Subcutaneous abdominal adipose tissue (tissue), 5 donors: ENCODE results near the gene TANGO2.

Experiments used
- H3K27ac ChIP-seq: one replicate; pipeline ENCODE4 v1.7.0; 2013; ENCODE audit warnings: low read depth, mild to moderate bottlenecking, inconsistent platforms, low read length, moderate library complexity
- H3K27me3 ChIP-seq, 5 donors: one replicate each; pipeline ENCODE4 v1.7.0; 2013; ENCODE audit warnings: low read length in 5 of 5, inconsistent platforms in 1 of 5; ENCODE audit not compliant: control insufficient read depth in 5 of 5, insufficient read depth in 4 of 5
- H3K36me3 ChIP-seq, 5 donors: one replicate each; pipeline ENCODE4 v1.7.0; 2013; ENCODE audit warnings: low read length in 5 of 5; ENCODE audit not compliant: control insufficient read depth in 5 of 5, insufficient read depth in 5 of 5
- H3K4me1 ChIP-seq, 5 donors: one replicate each; pipeline ENCODE4 v1.7.0; 2013; ENCODE audit warnings: low read length in 5 of 5, mild to moderate bottlenecking in 3 of 5, moderate library complexity in 1 of 5; ENCODE audit not compliant: control insufficient read depth in 5 of 5, insufficient read depth in 5 of 5
- H3K4me3 ChIP-seq, 5 donors: one replicate each; pipeline ENCODE4 v1.7.0; 2013; ENCODE audit warnings: low read length in 5 of 5, low read depth in 1 of 5
- H3K9ac ChIP-seq, 5 donors: one replicate each; pipeline ENCODE4 v1.7.0; 2013; ENCODE audit warnings: low read length in 5 of 5, mild to moderate bottlenecking in 4 of 5, moderate library complexity in 3 of 5
- H3K9me3 ChIP-seq, 5 donors: one replicate each; pipeline ENCODE4 v1.7.0; 2013; ENCODE audit warnings: low read length in 5 of 5; ENCODE audit not compliant: control insufficient read depth in 5 of 5
- donor health status: healthy.
- donor health status: healthy.
- donor health status: healthy.
- donor health status: healthy.
- donor health status: healthy.

TANGO2 gene

DNA sequence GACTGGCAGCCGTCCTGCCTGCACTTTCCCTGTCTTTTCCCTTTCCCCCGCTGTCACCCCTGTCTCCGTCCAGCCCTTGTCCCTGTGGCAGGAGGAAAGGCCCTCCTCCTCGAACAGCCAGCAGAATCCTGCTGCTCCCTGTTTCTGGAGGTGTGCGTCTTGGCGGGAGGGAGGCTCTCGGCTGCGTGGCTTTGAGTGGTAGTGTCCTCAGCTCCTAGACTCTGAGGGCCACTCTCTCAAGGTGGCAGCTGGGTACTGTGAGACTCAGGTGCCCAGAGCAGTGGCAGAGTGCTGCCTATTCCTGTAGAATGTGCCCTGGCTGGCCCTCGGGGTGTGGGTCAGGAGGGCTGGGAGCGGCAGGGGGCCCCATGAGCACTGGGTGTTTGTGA is 85.9 kb downstream of the TANGO2 start:
- peaks cover 2 to 90% (median 85%) of the 10 kb centered on the region in 5 donors for H3K36me3 ChIP-seq
- H3K9ac ChIP-seq, result no peak overlapping the region

DNA sequence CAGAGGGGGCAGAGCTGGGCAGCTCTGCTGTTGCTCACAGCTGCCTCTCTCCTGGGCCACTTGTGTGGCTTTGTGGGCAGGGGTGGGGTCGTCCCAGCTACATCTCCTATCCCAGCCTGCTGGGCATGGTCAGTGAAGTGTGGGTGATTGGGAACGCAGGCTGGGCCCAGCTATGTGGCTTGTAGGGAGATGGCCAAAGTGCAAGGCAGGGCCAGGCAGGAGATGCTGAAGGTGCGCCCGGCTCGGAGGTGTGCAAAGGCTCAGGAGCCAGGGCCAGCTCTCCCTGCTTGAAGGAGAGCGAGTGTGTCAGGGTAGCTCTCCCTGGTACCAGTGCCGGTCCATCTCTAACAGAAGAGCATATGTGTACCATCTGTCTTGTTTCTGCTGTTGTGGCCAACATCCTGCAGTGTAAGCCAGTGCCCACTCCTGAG is 86.6 kb downstream of the TANGO2 start:
- Histone ChIP-seq H3K27me3 (no peaks in the 10 kb centered on the region), H3K4me1 (peaks cover 0 to 4% (median 0%) of the 10 kb centered on the region in 5 donors), H3K9ac (no peak overlapping the region), H3K27ac (no peak overlapping the region), H3K36me3 (peaks cover 2 to 90% (median 86%) of the 10 kb centered on the region in 5 donors), H3K9me3 (no peaks in the 10 kb centered on the region), H3K4me3 (no peak overlapping the region)

More for the DNA sequence above, 85.9 kb downstream of the TANGO2 start:
- Histone ChIP-seq H3K27me3 (no peaks in the 10 kb centered on the region), H3K9me3 (no peaks in the 10 kb centered on the region), H3K4me1 (no peaks in the 10 kb centered on the region), H3K4me3 (no peak overlapping the region), H3K27ac (no peak overlapping the region)

DNA sequence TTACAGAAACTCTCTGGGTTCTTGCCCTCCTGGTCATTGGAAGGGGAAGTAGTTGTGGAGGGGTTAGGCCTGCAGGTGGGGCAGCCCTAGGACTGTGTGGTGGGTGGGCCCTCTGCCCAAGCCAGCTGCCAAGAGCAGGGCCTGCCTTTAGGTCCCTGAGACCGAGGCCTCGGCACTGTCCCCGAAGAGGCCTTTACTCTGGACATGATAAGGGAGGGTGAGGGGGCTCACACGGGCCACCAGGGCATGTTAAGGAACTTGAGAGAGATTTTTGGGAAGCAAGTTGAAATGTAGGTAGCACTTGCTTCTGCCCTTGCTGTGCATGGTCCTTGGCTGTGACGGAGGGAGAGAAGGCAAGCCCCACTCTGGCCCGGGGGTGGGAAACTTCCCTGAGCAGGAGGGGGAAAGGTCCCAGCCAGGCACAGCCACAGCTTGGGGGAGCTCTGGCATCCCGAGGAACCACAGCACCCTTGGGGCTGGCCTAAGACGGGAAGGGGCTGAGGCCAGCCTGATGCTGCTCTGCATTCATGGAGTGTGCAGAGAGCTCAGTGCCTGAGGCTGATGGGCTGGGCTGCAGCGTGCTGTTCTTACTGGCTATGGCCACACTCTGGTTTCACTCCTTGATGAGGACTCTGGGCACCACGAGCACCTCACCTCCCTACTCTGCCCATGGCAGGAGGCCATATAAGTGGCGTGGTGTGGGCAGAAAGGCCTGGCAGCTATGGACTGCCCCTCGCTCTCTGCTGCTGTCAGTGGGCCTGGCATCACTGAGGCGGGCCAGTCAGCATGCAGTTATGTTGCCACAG is 87.2 kb downstream of the TANGO2 start:
- peaks cover 2 to 95% (median 91%) of the 10 kb centered on the region in 5 donors for H3K36me3 ChIP-seq

DNA sequence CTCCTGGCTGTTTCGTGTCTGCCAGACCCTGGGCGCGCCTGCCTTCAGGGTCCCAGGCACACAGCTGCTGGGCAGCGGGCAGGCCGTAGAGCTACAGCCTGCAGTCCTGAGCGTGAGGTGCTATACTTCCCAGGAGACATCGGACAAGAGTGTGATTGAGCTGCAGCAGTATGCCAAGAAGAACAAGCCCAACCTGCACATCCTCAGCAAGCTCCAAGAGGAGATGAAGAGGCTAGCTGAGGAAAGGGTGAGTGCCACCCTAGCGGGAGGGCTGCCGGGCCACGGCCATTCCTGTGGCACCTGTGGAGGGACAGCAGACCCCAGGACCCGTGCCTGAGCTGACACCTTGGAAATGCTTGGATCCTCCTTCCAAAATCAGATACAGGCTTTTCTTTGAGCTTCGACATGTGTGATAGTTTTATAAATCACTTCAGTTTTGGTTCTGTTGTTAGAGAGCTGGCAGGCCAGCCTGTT is 87.9 kb downstream of the TANGO2 start:
- no peak overlapping the region for H3K27ac ChIP-seq
- no peaks in the 10 kb centered on the region for H3K27me3 ChIP-seq
- H3K4me3 ChIP-seq, result no peak overlapping the region
- H3K9ac ChIP-seq, result no peak overlapping the region
- peaks cover 0 to 4% (median 0%) of the 10 kb centered on the region in 5 donors for H3K4me1 ChIP-seq
- H3K9me3 ChIP-seq, result no peaks in the 10 kb centered on the region
- H3K36me3 ChIP-seq, result peaks cover 0 to 96% (median 92%) of the 10 kb centered on the region in 5 donors

More for the DNA sequence above, 87.2 kb downstream of the TANGO2 start:
- H3K27me3 ChIP-seq, result no peaks in the 10 kb centered on the region
- no peak overlapping the region for H3K9ac ChIP-seq
- H3K27ac ChIP-seq, result no peak overlapping the region
- H3K9me3 ChIP-seq, result no peaks in the 10 kb centered on the region
- H3K4me1 ChIP-seq, result peaks cover 0 to 4% (median 0%) of the 10 kb centered on the region in 5 donors
- no peak overlapping the region for H3K4me3 ChIP-seq

DNA sequence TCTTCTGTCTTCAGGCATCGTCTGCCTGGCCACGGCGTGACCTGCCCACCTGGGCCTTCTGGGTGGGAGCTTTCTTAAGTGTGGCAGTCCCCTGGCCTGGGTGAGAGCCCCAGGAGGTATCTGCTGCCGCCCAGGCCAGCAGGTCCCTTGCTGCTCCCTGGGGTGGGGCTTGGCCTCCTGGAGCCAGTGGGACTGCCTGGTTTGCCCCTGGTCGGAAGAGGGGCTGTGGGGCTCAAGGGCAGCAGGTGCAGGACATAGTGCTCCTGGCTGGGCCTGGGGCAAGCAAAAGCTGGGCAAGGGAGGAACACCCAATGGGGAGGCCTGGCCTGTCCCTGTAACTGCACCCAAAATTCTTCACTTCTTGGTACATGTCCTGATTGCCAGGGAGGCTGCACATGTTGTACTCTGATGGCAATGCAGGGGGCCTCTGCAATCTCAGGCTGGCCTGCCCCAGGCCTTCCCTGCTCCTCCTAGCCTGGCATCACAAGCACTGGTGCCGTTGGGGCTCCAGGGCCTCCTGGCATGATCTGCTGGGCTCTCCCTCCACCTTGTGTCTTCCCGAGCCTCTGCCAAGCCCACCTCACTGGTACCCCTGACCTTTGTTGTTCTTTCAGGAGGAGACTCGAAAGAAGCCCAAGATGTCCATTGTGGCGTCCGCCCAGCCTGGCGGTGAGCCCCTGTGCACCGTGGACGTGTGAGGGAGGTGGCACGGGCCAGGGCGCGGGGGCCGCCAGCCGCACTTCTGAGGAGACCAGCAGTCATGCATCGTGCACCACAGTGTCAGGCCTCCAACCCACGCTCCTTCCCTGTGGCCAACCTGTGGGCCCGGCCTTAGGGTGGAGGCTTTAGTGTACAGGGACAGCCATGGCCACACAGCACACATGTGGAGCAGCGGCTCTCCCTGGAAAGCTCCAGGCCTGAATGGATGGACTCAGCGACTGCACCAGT is 88.8 kb downstream of the TANGO2 start:
- peaks cover 0 to 99% (median 96%) of the 10 kb centered on the region in 5 donors for H3K36me3 ChIP-seq
- H3K27ac ChIP-seq, result no peak overlapping the region
- H3K27me3 ChIP-seq, result no peaks in the 10 kb centered on the region

DNA sequence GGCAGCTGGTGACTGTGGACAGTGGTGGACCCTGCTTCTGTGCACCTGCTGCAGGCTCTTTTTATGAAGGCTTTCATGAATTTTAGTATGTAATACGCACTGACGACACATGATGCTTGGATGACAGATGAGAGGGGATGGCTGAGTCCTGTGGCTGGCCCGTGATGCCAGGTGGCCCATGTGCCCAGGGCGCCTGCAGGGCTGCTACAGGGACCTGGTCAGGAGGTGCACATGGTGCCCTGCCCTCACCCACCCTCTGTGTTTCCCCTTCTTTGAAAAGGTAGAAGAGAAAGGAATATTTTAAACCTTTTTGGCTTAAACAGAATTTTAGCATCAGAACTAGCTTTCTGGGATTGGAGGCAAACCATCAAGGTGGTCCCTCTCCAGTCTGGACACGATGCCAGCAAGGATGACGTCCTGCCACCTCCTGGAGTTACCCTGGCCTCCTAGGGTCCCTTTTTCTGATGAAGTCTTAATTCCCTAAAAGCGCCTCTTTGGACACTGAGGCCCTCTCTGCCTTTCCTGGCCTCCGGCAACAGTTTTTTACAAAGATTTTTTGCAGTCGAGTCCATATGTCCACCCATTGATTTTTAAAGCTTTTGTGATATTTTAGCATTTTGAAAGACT is 89.6 kb downstream of the TANGO2 start:
- Histone ChIP-seq H3K27me3 (no peaks in the 10 kb centered on the region), H3K9ac (no peak overlapping the region), H3K4me1 (peaks cover 0 to 10% (median 5%) of the 10 kb centered on the region in 5 donors), H3K27ac (no peak overlapping the region), H3K4me3 (no peak overlapping the region), H3K9me3 (no peaks in the 10 kb centered on the region), H3K36me3 (peaks cover 0 to 98% (median 96%) of the 10 kb centered on the region in 5 donors)

More for the DNA sequence above, 88.8 kb downstream of the TANGO2 start:
- Histone ChIP-seq H3K9me3 (no peaks in the 10 kb centered on the region), H3K9ac (no peak overlapping the region), H3K4me1 (peaks cover 0 to 4% (median 0%) of the 10 kb centered on the region in 5 donors), H3K4me3 (no peak overlapping the region)

DNA sequence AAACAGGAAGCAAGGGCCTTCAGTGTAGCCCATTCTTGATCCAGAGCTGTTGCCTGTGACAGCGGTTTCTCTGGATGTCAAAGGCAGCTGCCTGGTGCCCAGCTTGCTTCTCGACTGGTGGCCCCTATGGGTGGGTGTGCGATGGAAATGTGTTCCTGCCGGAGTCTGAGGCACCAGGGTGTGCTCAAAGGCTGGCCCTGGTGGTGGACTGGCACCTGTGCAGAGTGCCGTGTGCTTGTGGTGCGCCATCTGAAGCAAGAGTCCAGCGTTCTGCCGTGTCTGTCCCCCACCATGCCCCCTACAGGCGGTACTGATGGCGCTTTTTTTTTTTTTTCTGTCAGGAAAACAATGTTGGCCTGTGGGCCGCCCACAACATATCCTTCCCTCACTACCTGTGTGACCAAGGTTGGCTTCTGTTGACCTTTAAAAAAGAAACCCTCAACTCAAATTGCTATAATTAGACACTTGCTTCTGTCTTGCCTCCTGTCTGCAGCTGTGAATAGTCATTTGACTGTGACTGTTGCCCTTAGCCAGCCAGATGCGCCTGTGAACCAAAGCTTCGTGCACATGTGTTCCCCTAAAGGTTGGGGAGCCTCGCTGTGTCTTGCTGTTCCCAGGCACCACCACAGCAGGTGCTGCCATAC is 90.3 kb downstream of the TANGO2 start:
- Histone ChIP-seq H3K36me3 (peaks cover 0 to 96% (median 92%) of the 10 kb centered on the region in 5 donors), H3K27me3 (no peaks in the 10 kb centered on the region), H3K27ac (no peak overlapping the region), H3K9ac (no peak overlapping the region), H3K4me1 (peaks cover 0 to 17% (median 12%) of the 10 kb centered on the region in 5 donors), H3K9me3 (no peaks in the 10 kb centered on the region), H3K4me3 (no peak overlapping the region)

DNA sequence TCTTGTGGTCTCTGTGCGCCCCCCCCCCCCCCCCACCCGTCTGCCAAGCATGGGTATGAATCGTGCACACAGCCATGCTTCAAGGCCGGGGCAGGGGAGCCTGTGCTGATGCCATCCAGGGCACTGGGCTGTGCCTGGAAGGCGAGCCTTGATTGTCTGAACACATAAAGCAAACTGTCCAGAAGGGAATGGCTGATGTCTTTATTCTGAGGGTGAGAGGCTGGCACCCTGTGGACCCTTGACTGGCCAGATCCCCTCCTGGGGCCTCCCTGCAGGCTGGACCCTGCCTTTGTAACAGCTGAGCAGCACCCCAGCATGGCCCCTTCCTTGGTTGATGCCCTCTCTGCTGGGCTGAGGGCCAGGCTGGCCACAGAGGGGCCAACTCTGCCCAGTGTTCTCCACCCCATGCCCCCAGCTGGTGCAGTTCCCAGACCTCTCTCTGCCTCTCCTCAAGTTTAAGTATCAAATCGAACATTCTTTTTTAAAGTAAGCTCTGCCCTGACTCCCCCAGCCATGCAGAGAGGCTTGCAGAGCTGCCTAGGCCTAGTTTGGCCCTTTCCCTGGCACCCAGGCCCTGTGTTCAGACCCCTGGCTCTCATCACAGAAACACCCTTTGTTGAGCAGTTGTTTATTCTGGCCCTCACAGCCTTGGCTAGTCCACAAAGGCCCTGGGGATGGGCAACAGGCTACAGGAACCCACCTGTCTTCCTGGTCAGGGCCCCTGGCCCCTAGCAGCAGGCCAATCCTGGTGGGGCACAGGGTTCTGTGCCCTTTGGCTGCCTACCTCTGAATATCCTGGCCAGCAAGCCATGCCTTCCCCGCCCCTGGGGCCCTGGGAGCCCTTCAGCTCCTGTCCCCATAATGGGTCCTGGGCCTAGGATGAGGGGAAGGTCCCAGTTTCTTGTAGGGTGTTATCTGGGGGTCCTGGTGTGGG is 91.0 kb downstream of the TANGO2 start:
- no peak overlapping the region for H3K27ac ChIP-seq
- peaks cover 0 to 88% (median 84%) of the 10 kb centered on the region in 5 donors for H3K36me3 ChIP-seq
- no peak overlapping the region for H3K4me3 ChIP-seq
- peaks cover 0 to 24% (median 18%) of the 10 kb centered on the region in 5 donors for H3K4me1 ChIP-seq
- no peaks in the 10 kb centered on the region for H3K9me3 ChIP-seq
- peak overlapping the region in 2 of 5 donors; percentile 3 to 27 for H3K9ac ChIP-seq
- H3K27me3 ChIP-seq, result no peaks in the 10 kb centered on the region
